ENCODE measurements around the gene MAST4.
A peak's percentile ranks its signal among the peaks of the same experiment; 100 is the strongest.

MAST4 gene

GRCh38 chr5:66989286-66989685, 393.1 kb downstream of the MAST4 start:
- DNase-seq (ENCODE audit: low read depth in 2 of 2), result no peak

GRCh38 chr5:66989781-66990180, 393.6 kb downstream of the MAST4 start:
- no peak for DNase-seq (ENCODE audit: low read depth in 2 of 2)

GRCh38 chr5:66991746-66992145, 395.6 kb downstream of the MAST4 start:
- no peak for DNase-seq (ENCODE audit: low read depth in 2 of 2)

- no peak for DNase-seq (ENCODE audit: low read depth in 2 of 2)
Observed at GRCh38 chr5:66992547-66992946, 396.4 kb downstream of the MAST4 start.

GRCh38 chr5:66993448-66993847, 397.3 kb downstream of the MAST4 start:
- no peak for DNase-seq (ENCODE audit: low read depth in 2 of 2)

- no peak for DNase-seq (ENCODE audit: low read depth in 2 of 2)
Observed at GRCh38 chr5:66993882-66994281, 397.7 kb downstream of the MAST4 start.

GRCh38 chr5:66994790-66995189, 398.6 kb downstream of the MAST4 start:
- DNase-seq (ENCODE audit: low read depth in 2 of 2), result no peak

- DNase-seq (ENCODE audit: low read depth in 2 of 2), result no peak
Observed at GRCh38 chr5:67000794-67001475, 404.7 kb downstream of the MAST4 start.

- no peak for DNase-seq (ENCODE audit: low read depth in 2 of 2)
Observed at GRCh38 chr5:67002832-67003684, 406.9 kb downstream of the MAST4 start.

- DNase-seq (ENCODE audit: low read depth in 2 of 2), result no peak
Observed at GRCh38 chr5:67003685-67003934, 407.4 kb downstream of the MAST4 start.

- peak; percentile 76 to 80 for DNase-seq (ENCODE audit: low read depth in 2 of 2)
Observed at GRCh38 chr5:67003935-67004729, 407.9 kb downstream of the MAST4 start.

- no peak for DNase-seq (ENCODE audit: low read depth in 2 of 2)
Observed at GRCh38 chr5:67004730-67005350, 408.6 kb downstream of the MAST4 start.

- no peak for DNase-seq (ENCODE audit: low read depth in 2 of 2)
Observed at GRCh38 chr5:67005737-67006499, 409.7 kb downstream of the MAST4 start.

- no peak for DNase-seq (ENCODE audit: low read depth in 2 of 2)
Observed at GRCh38 chr5:67006500-67006848, 410.3 kb downstream of the MAST4 start.

GRCh38 chr5:67009028-67009427, 412.8 kb downstream of the MAST4 start:
- no peak for DNase-seq (ENCODE audit: low read depth in 2 of 2)

- DNase-seq (ENCODE audit: low read depth in 2 of 2), result peak in 1 of 2 experiments; percentile 12
Observed at GRCh38 chr5:67010684-67011409, 414.7 kb downstream of the MAST4 start.

- DNase-seq (ENCODE audit: low read depth in 2 of 2), result no peak
Observed at GRCh38 chr5:67011422-67011821, 415.2 kb downstream of the MAST4 start.

- no peak for DNase-seq (ENCODE audit: low read depth in 2 of 2)
Observed at GRCh38 chr5:67012171-67012570, 416.0 kb downstream of the MAST4 start.

- DNase-seq (ENCODE audit: low read depth in 2 of 2), result no peak
Observed at GRCh38 chr5:67013719-67014118, 417.5 kb downstream of the MAST4 start.

GRCh38 chr5:67014191-67014590, 418.0 kb downstream of the MAST4 start:
- DNase-seq (ENCODE audit: low read depth in 2 of 2), result no peak

- DNase-seq (ENCODE audit: low read depth in 2 of 2), result no peak
Observed at GRCh38 chr5:67014957-67015400, 418.8 kb downstream of the MAST4 start.
